ENCODE measurements around the gene LAPTM5.

The LAPTM5 gene

GRCh38 chr1:30744060-30744756 lies 13.4 kb downstream of the LAPTM5 start:
- DNase-seq (ENCODE audit: low read depth in 3 of 3): no peak

GRCh38 chr1:30743584-30744059 lies 14.0 kb downstream of the LAPTM5 start:
- DNase-seq (ENCODE audit: low read depth in 3 of 3): peak in 1 of 3 donors; percentile 45

- no peak for DNase-seq (ENCODE audit: low read depth in 3 of 3)
Measured at GRCh38 chr1:30742963-30743559, 14.5 kb downstream of the LAPTM5 start.

- no peak for DNase-seq (ENCODE audit: low read depth in 3 of 3)
Measured at GRCh38 chr1:30742300-30742962, 15.1 kb downstream of the LAPTM5 start.

- DNase-seq (ENCODE audit: low read depth in 3 of 3): no peak
Measured at GRCh38 chr1:30741239-30741894, 16.2 kb downstream of the LAPTM5 start.

- no peak for DNase-seq (ENCODE audit: low read depth in 3 of 3)
Measured at GRCh38 chr1:30740251-30741238, 17.0 kb downstream of the LAPTM5 start.

- DNase-seq (ENCODE audit: low read depth in 3 of 3): no peak
Measured at GRCh38 chr1:30739601-30740000, 18.0 kb downstream of the LAPTM5 start.

GRCh38 chr1:30738715-30739559 lies 18.6 kb downstream of the LAPTM5 start:
- no peak for DNase-seq (ENCODE audit: low read depth in 3 of 3)

- DNase-seq (ENCODE audit: low read depth in 3 of 3): no peak
Measured at GRCh38 chr1:30738040-30738714, 19.4 kb downstream of the LAPTM5 start.

GRCh38 chr1:30737357-30738039 lies 20.1 kb downstream of the LAPTM5 start:
- DNase-seq (ENCODE audit: low read depth in 3 of 3): no peak

- DNase-seq (ENCODE audit: low read depth in 3 of 3): no peak
Measured at GRCh38 chr1:30735668-30736498, 21.7 kb downstream of the LAPTM5 start.

GRCh38 chr1:30735124-30735523 lies 22.4 kb downstream of the LAPTM5 start:
- no peak for DNase-seq (ENCODE audit: low read depth in 3 of 3)

GRCh38 chr1:30734580-30734979 lies 23.0 kb downstream of the LAPTM5 start:
- no peak for DNase-seq (ENCODE audit: low read depth in 3 of 3)

- no peak for DNase-seq (ENCODE audit: low read depth in 3 of 3)
Measured at GRCh38 chr1:30734106-30734505, 23.5 kb downstream of the LAPTM5 start.

- no peak for DNase-seq (ENCODE audit: low read depth in 3 of 3)
Measured at GRCh38 chr1:30733493-30733892, 24.1 kb downstream of the LAPTM5 start.

- DNase-seq (ENCODE audit: low read depth in 3 of 3): no peak
Measured at GRCh38 chr1:30732277-30732996, 25.1 kb downstream of the LAPTM5 start.

- no peak for DNase-seq (ENCODE audit: low read depth in 3 of 3)
Measured at GRCh38 chr1:30731806-30732276, 25.7 kb downstream of the LAPTM5 start.

All from stimulated activated CD4-positive, alpha-beta T cell treated with anti-CD3 and anti-CD28 coated beads, TNF-alpha, amount 100 ng/mL, for 48 hours (primary cell).